ENCODE results near the gene FZR1.
"Not testable (repeated sequence)": the region's sequence is repeated elsewhere in the genome, so short reads cannot be mapped to it uniquely, and the experiment has no call there.

Gene FZR1

GRCh38 chr19:3576696-3577443, 70.8 kb downstream of the FZR1 start:
- peak; percentile 55 for DNase-seq

DNA sequence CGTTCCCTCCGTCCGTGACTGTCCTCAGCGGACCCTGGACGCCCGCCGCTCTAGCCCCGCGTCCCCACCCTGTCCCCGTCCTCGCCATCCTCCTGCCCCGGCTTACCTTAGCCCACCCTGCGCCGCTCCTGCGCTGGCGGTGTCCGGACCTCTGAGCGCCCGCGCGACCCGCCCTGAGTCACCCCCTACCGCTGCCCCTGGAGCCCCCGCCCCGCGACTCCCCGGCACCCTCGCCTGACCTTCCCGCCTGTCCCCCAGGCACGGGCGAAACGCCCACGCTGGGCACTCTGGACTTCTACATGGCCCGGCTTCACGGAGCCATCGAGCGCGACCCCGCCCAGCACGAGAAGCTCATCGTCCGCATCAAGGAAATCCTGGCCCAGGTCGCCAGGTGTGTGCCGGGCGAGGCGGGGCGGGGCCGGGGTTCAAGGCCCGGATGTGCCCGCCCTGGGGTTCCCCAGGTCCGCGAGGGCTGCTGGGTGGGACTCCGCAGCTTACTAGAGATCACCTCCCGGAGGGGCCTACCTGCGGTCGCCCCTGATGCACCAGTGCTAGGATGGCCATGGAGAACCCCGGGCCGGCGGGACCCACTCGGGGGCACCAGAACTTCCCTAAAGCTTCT, 71.7 kb downstream of the FZR1 start:
- DNase-seq: no peak

GRCh38 chr19:3578390-3578789, 72.3 kb downstream of the FZR1 start:
- no peak for DNase-seq

- DNase-seq: no peak
These were observed 74.2 kb downstream of the FZR1 start for GRCh38 chr19:3580156-3580934.

GRCh38 chr19:3581792-3582191, 75.7 kb downstream of the FZR1 start:
- not testable (repeated sequence) for DNase-seq

- not testable (repeated sequence) for DNase-seq
These were observed 78.1 kb downstream of the FZR1 start for GRCh38 chr19:3584036-3584802.

GRCh38 chr19:3585301-3586126, 79.4 kb downstream of the FZR1 start, which contains the start of gene GIPC3:
Gene GIPC3 (plus strand): TSS chr19:3585478. CDS start chr19:3585598, 120 bp downstream.
- no peak for DNase-seq

GRCh38 chr19:3586127-3586626, 80.1 kb downstream of the FZR1 start:
- DNase-seq: no peak

- DNase-seq: no peak
These were observed 80.7 kb downstream of the FZR1 start for GRCh38 chr19:3586707-3587346.

Data from hematopoietic multipotent progenitor cell treated with erythropoietin and hydrocortisone succinate and interleukin-3 and kit ligand, for 8 days (in vitro differentiated cells).